Stimulated activated naive B cell treated with anti-CD40 and anti-IgM and Interleukin-4, amounts not matched to agents 10 μg/mL and 1 μg/mL and 100 μg/mL, for 72 hours (primary cell): ENCODE measurements around the gene GTF3C5.

Source experiments
- ATAC-seq, 2 donors: fragments of 150-1000 bp; cut with Tn5 transposase; replicated peaks; 2 replicates each; pipeline ENCODE4 v1.10.0; 2021; ENCODE audit warnings: moderate library complexity in 1 of 2
- DNase-seq: peaks from one replicate; pipeline ENCODE4 v3.0.0; 2021
- H3K27ac Mint-ChIP-seq: one replicate; pipeline ENCODE4 v1.8.0; 2022; ENCODE audit warnings: mild to moderate bottlenecking, mixed read lengths
- H3K27me3 Mint-ChIP-seq, 2 donors: one replicate each; pipeline ENCODE4 v1.8.0; 2022; ENCODE audit warnings: mixed read lengths in 2 of 2
- H3K36me3 Mint-ChIP-seq, 2 donors: one replicate each; pipeline ENCODE4 v1.8.0; 2022; ENCODE audit warnings: mixed read lengths in 2 of 2, mild to moderate bottlenecking in 1 of 2
- H3K4me1 Mint-ChIP-seq, 2 donors: one replicate each; pipeline ENCODE4 v1.8.0; 2022; ENCODE audit warnings: mixed read lengths in 2 of 2, mild to moderate bottlenecking in 1 of 2
- H3K4me3 Mint-ChIP-seq, 2 donors: one replicate each; pipeline ENCODE4 v1.8.0; 2022; ENCODE audit warnings: mild to moderate bottlenecking in 2 of 2, mixed read lengths in 2 of 2, moderate library complexity in 1 of 2
- H3K9me3 Mint-ChIP-seq, 2 donors: one replicate each; pipeline ENCODE4 v1.8.0; 2022; ENCODE audit warnings: mixed read lengths in 2 of 2, mild to moderate bottlenecking in 1 of 2

The GTF3C5 gene

GRCh38 chr9:133100506-133101355 lies 69.9 kb downstream of the GTF3C5 start:
- DNase-seq (no peak), ATAC-seq (no peak)
- peak overlapping the region; percentile 69 for H3K27ac Mint-ChIP-seq
- peaks cover 8 to 11% of the 10 kb centered on the region in 2 donors for H3K9me3 Mint-ChIP-seq
- H3K36me3 Mint-ChIP-seq = peaks cover 65 to 73% of the 10 kb centered on the region in 2 donors
- H3K4me3 Mint-ChIP-seq = no peak overlapping the region
- H3K27me3 Mint-ChIP-seq = no peaks in the 10 kb centered on the region
- H3K4me1 Mint-ChIP-seq = peaks cover 0 to 4% of the 10 kb centered on the region in 2 donors

GRCh38 chr9:133101356-133102189 lies 70.8 kb downstream of the GTF3C5 start:
- peaks cover 0 to 4% of the 10 kb centered on the region in 2 donors for H3K4me1 Mint-ChIP-seq
- peaks cover 60 to 68% of the 10 kb centered on the region in 2 donors for H3K36me3 Mint-ChIP-seq
- DNase-seq = no peak
- H3K9me3 Mint-ChIP-seq = peaks cover 1 to 3% of the 10 kb centered on the region in 2 donors
- H3K27me3 Mint-ChIP-seq = no peaks in the 10 kb centered on the region
- no peak overlapping the region for H3K4me3 Mint-ChIP-seq
- H3K27ac Mint-ChIP-seq = no peak overlapping the region
- no peak for ATAC-seq

- ATAC-seq (no peak), DNase-seq (no peak)
- Mint-ChIP-seq H3K27me3 (no peaks in the 10 kb centered on the region), H3K4me3 (no peak overlapping the region), H3K36me3 (peaks cover 62 to 64% of the 10 kb centered on the region in 2 donors), H3K4me1 (peaks cover 0 to 4% of the 10 kb centered on the region in 2 donors), H3K9me3 (peaks cover 0 to 3% of the 10 kb centered on the region in 2 donors), H3K27ac (peak overlapping the region; percentile 26)
These were observed 71.6 kb downstream of the GTF3C5 start for GRCh38 chr9:133102190-133103021.

GRCh38 chr9:133103183-133103986 lies 72.6 kb downstream of the GTF3C5 start:
- H3K9me3 Mint-ChIP-seq = no peaks in the 10 kb centered on the region
- peaks cover 61 to 63% of the 10 kb centered on the region in 2 donors for H3K36me3 Mint-ChIP-seq
- H3K27me3 Mint-ChIP-seq = no peaks in the 10 kb centered on the region
- no peak overlapping the region for H3K4me3 Mint-ChIP-seq
- H3K27ac Mint-ChIP-seq = peak overlapping the region; percentile 26
- DNase-seq = no peak
- peaks cover 0 to 4% of the 10 kb centered on the region in 2 donors for H3K4me1 Mint-ChIP-seq
- ATAC-seq = peak; percentile 64 to 67

GRCh38 chr9:133103987-133104505 lies 73.2 kb downstream of the GTF3C5 start:
- Mint-ChIP-seq H3K27me3 (no peaks in the 10 kb centered on the region), H3K27ac (no peak overlapping the region), H3K4me1 (peaks cover 0 to 4% of the 10 kb centered on the region in 2 donors), H3K4me3 (no peak overlapping the region), H3K36me3 (peaks cover 57 to 62% of the 10 kb centered on the region in 2 donors), H3K9me3 (no peaks in the 10 kb centered on the region)
- DNase-seq (no peak), ATAC-seq (no peak)

GRCh38 chr9:133104718-133105460 lies 74.1 kb downstream of the GTF3C5 start:
- no peak overlapping the region for H3K4me3 Mint-ChIP-seq
- ATAC-seq (no peak), DNase-seq (no peak)
- no peaks in the 10 kb centered on the region for H3K9me3 Mint-ChIP-seq
- peaks cover 0 to 4% of the 10 kb centered on the region in 2 donors for H3K4me1 Mint-ChIP-seq
- no peaks in the 10 kb centered on the region for H3K27me3 Mint-ChIP-seq
- peaks cover 58 to 60% of the 10 kb centered on the region in 2 donors for H3K36me3 Mint-ChIP-seq
- no peak overlapping the region for H3K27ac Mint-ChIP-seq

GRCh38 chr9:133105461-133105770 lies 74.6 kb downstream of the GTF3C5 start:
- peaks cover 59 to 60% of the 10 kb centered on the region in 2 donors for H3K36me3 Mint-ChIP-seq

GRCh38 chr9:133106511-133107244 lies 75.9 kb downstream of the GTF3C5 start:
- Mint-ChIP-seq H3K36me3 (peaks cover 51 to 54% of the 10 kb centered on the region in 2 donors), H3K27me3 (no peaks in the 10 kb centered on the region), H3K9me3 (no peaks in the 10 kb centered on the region), H3K27ac (peak overlapping the region; percentile 38), H3K4me1 (peaks cover 4 to 8% of the 10 kb centered on the region in 2 donors), H3K4me3 (no peak overlapping the region)
- DNase-seq = no peak
- no peak for ATAC-seq

More at GRCh38 chr9:133105461-133105770, 74.6 kb downstream of the GTF3C5 start:
- Mint-ChIP-seq H3K27me3 (no peaks in the 10 kb centered on the region), H3K4me1 (peaks cover 0 to 5% of the 10 kb centered on the region in 2 donors), H3K4me3 (no peak overlapping the region), H3K9me3 (no peaks in the 10 kb centered on the region), H3K27ac (no peak overlapping the region)
- ATAC-seq (no peak), DNase-seq (no peak)

GRCh38 chr9:133107245-133107722 lies 76.5 kb downstream of the GTF3C5 start:
- no peak overlapping the region for H3K4me3 Mint-ChIP-seq
- H3K9me3 Mint-ChIP-seq = no peaks in the 10 kb centered on the region
- H3K27ac Mint-ChIP-seq = no peak overlapping the region
- no peaks in the 10 kb centered on the region for H3K27me3 Mint-ChIP-seq
- no peak for ATAC-seq
- peaks cover 49 to 52% of the 10 kb centered on the region in 2 donors for H3K36me3 Mint-ChIP-seq
- H3K4me1 Mint-ChIP-seq = peaks cover 9 to 10% of the 10 kb centered on the region in 2 donors
- no peak for DNase-seq
